H1 (cell line): Measurements from ENCODE around the gene TPSB2. TPM values are rescaled to one million over a fixed set of nuclear protein-coding genes. Genes with fewer than 3 reads are reported as not detected.

ENCODE experiments used
- CTCF ChIA-PET: fragments of 300-600 bp; sonication (Branson Sonifier 250); formaldehyde crosslinking; loops from one replicate; lab custom pipeline; 2021; ENCODE audit not compliant: partially characterized antibody; lab: Charles Lee
- POLR2A ChIA-PET: fragments of 300-600 bp; sonication (Branson Sonifier 250); formaldehyde crosslinking; loops from one replicate; lab custom pipeline; 2021; ENCODE audit warnings: inconsistent platforms; ENCODE audit not compliant: partially characterized antibody; lab: Charles Lee
- DNase-seq, 2 experiments: peaks; one replicate each; pipeline versions ENCODE4 v3.0.0 to v3.0.0-alpha.2; 2010 to 2022; ENCODE audit warnings: low spot score in 2 of 2, low read depth in 1 of 2, mixed read lengths in 1 of 2
- FAIRE-seq: peaks from 2 replicates; lab custom pipeline; 2011; peaks lifted over from hg19 to GRCh38; lab: Jason Lieb, UNC
- H2AFZ ChIP-seq: 2 replicates; pipeline ENCODE4 v1.8.1; 2012; ENCODE audit warnings: low read length, inconsistent platforms
- H2AK5ac ChIP-seq: 2 replicates; pipeline ENCODE4 v1.6.1; 2013; ENCODE audit warnings: low read depth, low read length
- H2BK120ac ChIP-seq: replicated peaks from 2 replicates; pipeline ENCODE3; 2013; ENCODE audit warnings: low read depth, low read length, inconsistent platforms
- H2BK12ac ChIP-seq: 2 replicates; pipeline ENCODE4 v1.6.1; 2013; ENCODE audit warnings: low read depth, low read length
- H2BK15ac ChIP-seq: 2 replicates; pipeline ENCODE4 v1.6.1; 2013; ENCODE audit warnings: low read length
- H2BK20ac ChIP-seq: 2 replicates; pipeline ENCODE4 v1.6.1; 2013; ENCODE audit warnings: low read length
- H2BK5ac ChIP-seq: 2 replicates; pipeline ENCODE4 v1.6.1; 2013; ENCODE audit warnings: low read depth, low read length
- H3K14ac ChIP-seq: 2 replicates; pipeline ENCODE4 v1.6.1; 2013; ENCODE audit warnings: inconsistent platforms; ENCODE audit not compliant: insufficient read length
- H3K18ac ChIP-seq: 2 replicates; pipeline ENCODE4 v1.6.1; 2013; ENCODE audit warnings: low read length; ENCODE audit errors: extremely low read depth
- H3K23ac ChIP-seq: 2 replicates; pipeline ENCODE4 v1.6.1; 2013; ENCODE audit warnings: inconsistent platforms; ENCODE audit not compliant: insufficient read length
- H3K23me2 ChIP-seq: 2 replicates; pipeline ENCODE4 v1.6.1; 2013; ENCODE audit warnings: low read depth, low read length
- H3K27ac ChIP-seq: 2 replicates; pipeline ENCODE4 v1.6.1; 2011; ENCODE audit warnings: low read depth, low read length, inconsistent platforms
- H3K27me3 ChIP-seq, 4 experiments: replicated peaks in 1 of 4; 1 replicate in 1 of 4; 2 replicates in 3 of 4; pipeline versions ENCODE4 v1.6.1 to v1.8.1; 2011 to 2013; ENCODE audit warnings: low read length in 3 of 4, mild to moderate bottlenecking in 3 of 4, inconsistent platforms in 2 of 4, mixed read lengths in 2 of 4, moderate library complexity in 1 of 4; ENCODE audit not compliant: control insufficient read depth in 3 of 4, insufficient read depth in 3 of 4; ENCODE audit errors: extremely low read depth in 1 of 4
- H3K36me3 ChIP-seq, 4 experiments: 2 replicates each; pipeline versions ENCODE4 v1.6.1 to v1.8.1; 2011 to 2013; ENCODE audit warnings: mild to moderate bottlenecking in 4 of 4, low read length in 3 of 4, moderate library complexity in 2 of 4, control low read depth in 1 of 4, inconsistent platforms in 1 of 4; ENCODE audit not compliant: insufficient read depth in 4 of 4, control insufficient read depth in 2 of 4
- H3K4ac ChIP-seq: replicated peaks from 2 replicates; pipeline ENCODE3; 2013; ENCODE audit warnings: low read length, low read depth, mixed read lengths, inconsistent platforms; ENCODE audit not compliant: insufficient read length
- H3K4me1 ChIP-seq, 4 experiments: replicated peaks in 1 of 4; 1 replicate in 1 of 4; 2 replicates in 3 of 4; pipeline versions ENCODE4 v1.6.1 to v1.8.1; 2011 to 2013; ENCODE audit warnings: low read length in 3 of 4, inconsistent platforms in 2 of 4, mixed read lengths in 1 of 4; ENCODE audit not compliant: insufficient read depth in 4 of 4, control insufficient read depth in 3 of 4
- H3K4me2 ChIP-seq, 2 experiments: 2 replicates each; pipeline versions ENCODE4 v1.6.1 to v1.8.1; 2011 to 2013; ENCODE audit warnings: low read depth in 2 of 2, low read length in 2 of 2, control low read depth in 1 of 2, inconsistent platforms in 1 of 2, mild to moderate bottlenecking in 1 of 2; ENCODE audit not compliant: insufficient read depth in 1 of 2
- H3K4me3 ChIP-seq, 4 experiments: fragments of 200-600, 300-600 bp in 1 of 4; sonication (generic), shearing (Covaris generic), sonication (Bioruptor Twin) in 1 of 4; 2 replicates each; pipeline versions ENCODE4 v1.5.1 to v1.8.1; 2011 to 2016; ENCODE audit warnings: low read length in 4 of 4, low read depth in 3 of 4, control low read depth in 2 of 4, inconsistent platforms in 2 of 4, mild to moderate bottlenecking in 2 of 4, mixed read lengths in 1 of 4, moderate library complexity in 1 of 4; ENCODE audit not compliant: insufficient read depth in 2 of 4; ENCODE audit errors: extremely low read depth in 1 of 4
- H3K56ac ChIP-seq: replicated peaks from 2 replicates; pipeline ENCODE3; 2013; ENCODE audit warnings: low read depth, mild to moderate bottlenecking, mixed read lengths, low read length, inconsistent platforms; ENCODE audit not compliant: insufficient read length
- H3K79me1 ChIP-seq: 2 replicates; pipeline ENCODE4 v1.6.1; 2013; ENCODE audit warnings: low read depth, low read length, control low read depth
- H3K79me2 ChIP-seq, 2 experiments: 2 replicates each; pipeline versions ENCODE4 v1.6.1 to v1.8.1; 2012 to 2013; ENCODE audit warnings: low read length in 2 of 2, mild to moderate bottlenecking in 2 of 2, inconsistent platforms in 1 of 2; ENCODE audit not compliant: insufficient read depth in 2 of 2, control insufficient read depth in 1 of 2
- H3K9ac ChIP-seq, 4 experiments: replicated peaks in 1 of 4; 1 replicate in 1 of 4; 2 replicates in 3 of 4; pipeline versions ENCODE4 v1.6.1 to v1.8.1; 2011 to 2013; ENCODE audit warnings: low read depth in 3 of 4, low read length in 3 of 4, control low read depth in 2 of 4, mild to moderate bottlenecking in 2 of 4, moderate library complexity in 2 of 4, inconsistent platforms in 1 of 4; ENCODE audit errors: extremely low read depth in 1 of 4
- H3K9me3 ChIP-seq, 2 experiments: 2 replicates each; pipeline versions ENCODE4 v1.6.1 to v1.8.1; 2012 to 2013; ENCODE audit warnings: mild to moderate bottlenecking in 2 of 2, moderate library complexity in 2 of 2, control low read depth in 1 of 2, inconsistent platforms in 1 of 2, low read depth in 1 of 2, low read length in 1 of 2, mixed read lengths in 1 of 2; ENCODE audit not compliant: insufficient read depth in 2 of 2
- H4K20me1 ChIP-seq, 2 experiments: replicated peaks in 1 of 2; 2 replicates each; pipeline versions ENCODE3 to v1.8.1; 2011 to 2013; ENCODE audit warnings: inconsistent platforms in 2 of 2, low read length in 2 of 2, mild to moderate bottlenecking in 1 of 2; ENCODE audit not compliant: insufficient read depth in 2 of 2, control insufficient read depth in 1 of 2
- H4K5ac ChIP-seq: 2 replicates; pipeline ENCODE4 v1.6.1; 2013; ENCODE audit warnings: low read length, low read depth, mixed read lengths, inconsistent platforms; ENCODE audit not compliant: insufficient read length
- H4K8ac ChIP-seq: 2 replicates; pipeline ENCODE4 v1.8.0; 2013; ENCODE audit warnings: mild to moderate bottlenecking, moderate library complexity, low read length, inconsistent platforms; ENCODE audit not compliant: insufficient read depth; ENCODE audit errors: extremely low read depth
- H4K91ac ChIP-seq: replicated peaks from 2 replicates; pipeline ENCODE3; 2013; ENCODE audit warnings: low read length, mixed read lengths, inconsistent platforms; ENCODE audit not compliant: insufficient read length
- ATF3 ChIP-seq: IDR thresholded peaks from 2 replicates; pipeline ENCODE4 v1.6.1; 2011; ENCODE audit warnings: low read depth, mild to moderate bottlenecking, low read length; ENCODE audit not compliant: insufficient read depth
- CHD1 ChIP-seq: IDR thresholded peaks from 2 replicates; pipeline ENCODE4 v1.6.1; 2012; ENCODE audit warnings: low read depth, low read length, improper control_type of control experiment
- CREB1 ChIP-seq: IDR thresholded peaks from 2 replicates; pipeline ENCODE4 v1.6.1; 2012; ENCODE audit warnings: inconsistent platforms
- CTBP2 ChIP-seq: IDR thresholded peaks from 2 replicates; pipeline ENCODE4 v1.7.0; 2011; ENCODE audit warnings: borderline replicate concordance, mild to moderate bottlenecking, moderate library complexity, mixed read lengths, low read length; ENCODE audit not compliant: insufficient read depth, insufficient read length
- SIX5 ChIP-seq: IDR thresholded peaks from 2 replicates; pipeline ENCODE4 v1.6.1; 2011; ENCODE audit warnings: mild to moderate bottlenecking, low read depth, low read length
- SP1 ChIP-seq: IDR thresholded peaks from 2 replicates; pipeline ENCODE4 v1.6.1; 2011; ENCODE audit warnings: low read depth, low read length
- SP4 ChIP-seq: IDR thresholded peaks from 2 replicates; pipeline ENCODE4 v1.6.1; 2012; ENCODE audit warnings: low read length, inconsistent platforms
- TCF12 ChIP-seq: IDR thresholded peaks from 2 replicates; pipeline ENCODE4 v1.6.1; 2011; ENCODE audit warnings: low read depth, mild to moderate bottlenecking, low read length
- YY1 ChIP-seq: IDR thresholded peaks from 2 replicates; pipeline ENCODE4 v1.6.1; 2011; ENCODE audit warnings: low read depth, mild to moderate bottlenecking, low read length
- WGBS, 2 experiments: shearing (Covaris generic) in 1 of 2; methylation state at CpG; one replicate each; pipeline versions ENCODE4 v1.1.6 to v1.1.7; 2013 to 2015; ENCODE audit warnings: low lambda C conversion rate in 2 of 2, mixed read lengths in 2 of 2, inconsistent platforms in 1 of 2, low coverage in 1 of 2, missing lambda C conversion rate in 1 of 2; ENCODE audit not compliant: insufficient replicate concordance in 2 of 2, insufficient coverage in 1 of 2, insufficient read length in 1 of 2; ENCODE audit errors: extremely low coverage in 1 of 2, missing lambda C conversion rate in 1 of 2; 5-methylcytosine and 5-hydroxymethylcytosine counted together
- polyA plus RNA-seq, 7 experiments: library from polyadenylated mRNA; depleted of rRNA in 3 of 7; stranded (reverse) in 5 of 7; unstranded in 2 of 7; fragments of >200 nt in 5 of 7; fragments of 200-250 nt in 2 of 7; gene quantifications; 1 replicate in 5 of 7; 2 replicates in 1 of 7; 4 replicates in 1 of 7; pipeline versions ENCODE4 v1.2.1 to v1.2.3, GENCODE V29; 2011 to 2013; ENCODE audit warnings: missing spikeins in 2 of 7, mixed read lengths in 2 of 7
- total RNA-seq: library from RNA; stranded (reverse); fragmentation: NEBNext Ultra II Directional; extraction: Animal tissue kit (Norgen Biotek cat#: 25700); gene quantifications from 2 replicates; pipeline ENCODE4 v1.2.1, GENCODE V29; 2021

The TPSB2 gene
- total and polyA plus RNA-seq, 2 of the 8 experiments (the other 6 are each of a cell fraction or from before 2014, with no cell fraction given), result 0.08 TPM; not detected in 1

GRCh38 chr16:1245452-1246020 lies 15.6 kb upstream of the TPSB2 start:
- peak overlapping the region; percentile 59; the same call in 1 of the 2 replicates for H4K8ac ChIP-seq
- no peak overlapping the region for H3K4me3 ChIP-seq
- no peak overlapping the region for H4K5ac ChIP-seq
- H3K9me3 ChIP-seq, result no peaks in the 10 kb centered on the region
- no peak overlapping the region for H2BK15ac ChIP-seq
- H3K4ac ChIP-seq, result no peak overlapping the region
- ChIA-PET CTCF (interaction anchor here (0.8 kb wide), 1 partner anchor 100 kb away, joined by 3 read pairs; no protein-coding TSS in a partner anchor), POLR2A (interaction anchor here (1.3 kb wide), 1 partner anchor 45 kb away, joined by 4 read pairs; no protein-coding TSS in a partner anchor)
- H3K4me1 ChIP-seq, result no peaks in the 10 kb centered on the region
- WGBS, 2 experiments, result 82% methylated on average over 22 of the region's 22 CpGs; no CpG with 5 or more reads in 1 of the 2 experiments
- no peaks in the 10 kb centered on the region for H3K79me1 ChIP-seq
- no peak overlapping the region for H2BK20ac ChIP-seq
- H2BK120ac ChIP-seq, result no peak overlapping the region
- no peak overlapping the region for H3K18ac ChIP-seq
- H4K20me1 ChIP-seq, result peaks cover 0 to 3% of the 10 kb centered on the region in 2 experiments
- no peak for TF ChIP-seq SP4
- TF ChIP-seq SP1, result no peak
- TF ChIP-seq ATF3, result no peak
- no peak for TF ChIP-seq SIX5
- no peak for TF ChIP-seq CREB1
- TF ChIP-seq TCF12, result no peak
- no peak for TF ChIP-seq YY1
- no peak for TF ChIP-seq CHD1
- TF ChIP-seq CTBP2, result no peak
- no peak for FAIRE-seq
- H2AFZ ChIP-seq, result no peak overlapping the region
- no peak overlapping the region for H3K4me2 ChIP-seq
- H4K91ac ChIP-seq, result peak overlapping the region; percentile 40
- H2AK5ac ChIP-seq, result no peak overlapping the region
- H3K27me3 ChIP-seq, result peaks cover 0 to 11% (median 4%) of the 10 kb centered on the region in 4 experiments; a peak in 3 of 7 replicates
- no peak for DNase-seq
- H3K27ac ChIP-seq, result no peak overlapping the region
- peaks cover 2% of the 10 kb centered on the region; the same call in 1 of the 2 replicates for H3K23me2 ChIP-seq
- no peak overlapping the region for H3K23ac ChIP-seq
- H2BK5ac ChIP-seq, result no peak overlapping the region
- H3K14ac ChIP-seq, result no peak overlapping the region
- H3K9ac ChIP-seq, result no peak overlapping the region
- no peaks in the 10 kb centered on the region for H3K36me3 ChIP-seq
- no peaks in the 10 kb centered on the region for H3K79me2 ChIP-seq
- H3K56ac ChIP-seq, result no peak overlapping the region
- H2BK12ac ChIP-seq, result peak overlapping the region; percentile 68; the same call in 1 of the 2 replicates
